ENCODE data around the gene SPINT4. TPM values are rescaled to one million over a fixed set of nuclear protein-coding genes. Genes with fewer than 3 reads are reported as not detected.

The SPINT4 gene
- total and polyA plus RNA-seq, 2 of the 8 experiments (the other 6 are each of a cell fraction or from before 2014, with no cell fraction given) = not detected

DNA sequence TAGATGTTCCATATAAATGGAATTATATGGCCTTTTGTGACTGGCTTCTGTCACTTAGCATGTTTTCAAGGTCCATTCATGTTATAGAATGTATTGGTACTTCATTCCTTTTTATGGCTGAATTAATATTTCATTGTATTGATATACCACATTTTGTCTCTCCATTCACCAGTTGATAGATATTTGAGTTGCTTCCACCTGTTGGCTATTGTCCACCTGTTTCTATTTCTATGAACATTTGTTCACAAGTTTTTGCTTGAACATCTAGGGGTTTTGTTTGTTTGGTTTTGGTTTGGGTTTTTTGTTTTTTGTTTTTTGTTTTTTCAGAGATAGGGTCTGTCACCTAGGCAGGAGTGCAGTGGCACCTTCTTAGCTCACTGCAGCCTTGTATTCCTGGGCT lies 46.3 kb downstream of the SPINT4 start (continued):
- TF ChIP-seq, protein P1, sequence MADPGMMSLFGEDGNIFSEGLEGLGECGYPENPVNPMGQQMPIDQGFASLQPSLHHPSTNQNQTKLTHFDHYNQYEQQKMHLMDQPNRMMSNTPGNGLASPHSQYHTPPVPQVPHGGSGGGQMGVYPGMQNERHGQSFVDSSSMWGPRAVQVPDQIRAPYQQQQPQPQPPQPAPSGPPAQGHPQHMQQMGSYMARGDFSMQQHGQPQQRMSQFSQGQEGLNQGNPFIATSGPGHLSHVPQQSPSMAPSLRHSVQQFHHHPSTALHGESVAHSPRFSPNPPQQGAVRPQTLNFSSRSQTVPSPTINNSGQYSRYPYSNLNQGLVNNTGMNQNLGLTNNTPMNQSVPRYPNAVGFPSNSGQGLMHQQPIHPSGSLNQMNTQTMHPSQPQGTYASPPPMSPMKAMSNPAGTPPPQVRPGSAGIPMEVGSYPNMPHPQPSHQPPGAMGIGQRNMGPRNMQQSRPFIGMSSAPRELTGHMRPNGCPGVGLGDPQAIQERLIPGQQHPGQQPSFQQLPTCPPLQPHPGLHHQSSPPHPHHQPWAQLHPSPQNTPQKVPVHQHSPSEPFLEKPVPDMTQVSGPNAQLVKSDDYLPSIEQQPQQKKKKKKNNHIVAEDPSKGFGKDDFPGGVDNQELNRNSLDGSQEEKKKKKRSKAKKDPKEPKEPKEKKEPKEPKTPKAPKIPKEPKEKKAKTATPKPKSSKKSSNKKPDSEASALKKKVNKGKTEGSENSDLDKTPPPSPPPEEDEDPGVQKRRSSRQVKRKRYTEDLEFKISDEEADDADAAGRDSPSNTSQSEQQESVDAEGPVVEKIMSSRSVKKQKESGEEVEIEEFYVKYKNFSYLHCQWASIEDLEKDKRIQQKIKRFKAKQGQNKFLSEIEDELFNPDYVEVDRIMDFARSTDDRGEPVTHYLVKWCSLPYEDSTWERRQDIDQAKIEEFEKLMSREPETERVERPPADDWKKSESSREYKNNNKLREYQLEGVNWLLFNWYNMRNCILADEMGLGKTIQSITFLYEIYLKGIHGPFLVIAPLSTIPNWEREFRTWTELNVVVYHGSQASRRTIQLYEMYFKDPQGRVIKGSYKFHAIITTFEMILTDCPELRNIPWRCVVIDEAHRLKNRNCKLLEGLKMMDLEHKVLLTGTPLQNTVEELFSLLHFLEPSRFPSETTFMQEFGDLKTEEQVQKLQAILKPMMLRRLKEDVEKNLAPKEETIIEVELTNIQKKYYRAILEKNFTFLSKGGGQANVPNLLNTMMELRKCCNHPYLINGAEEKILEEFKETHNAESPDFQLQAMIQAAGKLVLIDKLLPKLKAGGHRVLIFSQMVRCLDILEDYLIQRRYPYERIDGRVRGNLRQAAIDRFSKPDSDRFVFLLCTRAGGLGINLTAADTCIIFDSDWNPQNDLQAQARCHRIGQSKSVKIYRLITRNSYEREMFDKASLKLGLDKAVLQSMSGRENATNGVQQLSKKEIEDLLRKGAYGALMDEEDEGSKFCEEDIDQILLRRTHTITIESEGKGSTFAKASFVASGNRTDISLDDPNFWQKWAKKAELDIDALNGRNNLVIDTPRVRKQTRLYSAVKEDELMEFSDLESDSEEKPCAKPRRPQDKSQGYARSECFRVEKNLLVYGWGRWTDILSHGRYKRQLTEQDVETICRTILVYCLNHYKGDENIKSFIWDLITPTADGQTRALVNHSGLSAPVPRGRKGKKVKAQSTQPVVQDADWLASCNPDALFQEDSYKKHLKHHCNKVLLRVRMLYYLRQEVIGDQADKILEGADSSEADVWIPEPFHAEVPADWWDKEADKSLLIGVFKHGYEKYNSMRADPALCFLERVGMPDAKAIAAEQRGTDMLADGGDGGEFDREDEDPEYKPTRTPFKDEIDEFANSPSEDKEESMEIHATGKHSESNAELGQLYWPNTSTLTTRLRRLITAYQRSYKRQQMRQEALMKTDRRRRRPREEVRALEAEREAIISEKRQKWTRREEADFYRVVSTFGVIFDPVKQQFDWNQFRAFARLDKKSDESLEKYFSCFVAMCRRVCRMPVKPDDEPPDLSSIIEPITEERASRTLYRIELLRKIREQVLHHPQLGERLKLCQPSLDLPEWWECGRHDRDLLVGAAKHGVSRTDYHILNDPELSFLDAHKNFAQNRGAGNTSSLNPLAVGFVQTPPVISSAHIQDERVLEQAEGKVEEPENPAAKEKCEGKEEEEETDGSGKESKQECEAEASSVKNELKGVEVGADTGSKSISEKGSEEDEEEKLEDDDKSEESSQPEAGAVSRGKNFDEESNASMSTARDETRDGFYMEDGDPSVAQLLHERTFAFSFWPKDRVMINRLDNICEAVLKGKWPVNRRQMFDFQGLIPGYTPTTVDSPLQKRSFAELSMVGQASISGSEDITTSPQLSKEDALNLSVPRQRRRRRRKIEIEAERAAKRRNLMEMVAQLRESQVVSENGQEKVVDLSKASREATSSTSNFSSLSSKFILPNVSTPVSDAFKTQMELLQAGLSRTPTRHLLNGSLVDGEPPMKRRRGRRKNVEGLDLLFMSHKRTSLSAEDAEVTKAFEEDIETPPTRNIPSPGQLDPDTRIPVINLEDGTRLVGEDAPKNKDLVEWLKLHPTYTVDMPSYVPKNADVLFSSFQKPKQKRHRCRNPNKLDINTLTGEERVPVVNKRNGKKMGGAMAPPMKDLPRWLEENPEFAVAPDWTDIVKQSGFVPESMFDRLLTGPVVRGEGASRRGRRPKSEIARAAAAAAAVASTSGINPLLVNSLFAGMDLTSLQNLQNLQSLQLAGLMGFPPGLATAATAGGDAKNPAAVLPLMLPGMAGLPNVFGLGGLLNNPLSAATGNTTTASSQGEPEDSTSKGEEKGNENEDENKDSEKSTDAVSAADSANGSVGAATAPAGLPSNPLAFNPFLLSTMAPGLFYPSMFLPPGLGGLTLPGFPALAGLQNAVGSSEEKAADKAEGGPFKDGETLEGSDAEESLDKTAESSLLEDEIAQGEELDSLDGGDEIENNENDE (IDR thresholded peaks at IDR 0.05; ENCODE audit: insufficient replicate concordance, low read length) = no peak
- TF ChIP-seq BCL11A (IDR thresholded peaks at IDR 0.05; ENCODE audit: low read depth in 2 of 2, low read length in 2 of 2) (no peak), CTBP2 (IDR thresholded peaks at IDR 0.05; ENCODE audit: borderline replicate concordance, insufficient read depth, insufficient read length, low read length) (no peak), BACH1 (IDR thresholded peaks at IDR 0.05; ENCODE audit: low read length) (no peak), TBP (IDR thresholded peaks at IDR 0.05; ENCODE audit: low read depth, low read length) (no peak)
- TF ChIP-seq, protein P2, sequence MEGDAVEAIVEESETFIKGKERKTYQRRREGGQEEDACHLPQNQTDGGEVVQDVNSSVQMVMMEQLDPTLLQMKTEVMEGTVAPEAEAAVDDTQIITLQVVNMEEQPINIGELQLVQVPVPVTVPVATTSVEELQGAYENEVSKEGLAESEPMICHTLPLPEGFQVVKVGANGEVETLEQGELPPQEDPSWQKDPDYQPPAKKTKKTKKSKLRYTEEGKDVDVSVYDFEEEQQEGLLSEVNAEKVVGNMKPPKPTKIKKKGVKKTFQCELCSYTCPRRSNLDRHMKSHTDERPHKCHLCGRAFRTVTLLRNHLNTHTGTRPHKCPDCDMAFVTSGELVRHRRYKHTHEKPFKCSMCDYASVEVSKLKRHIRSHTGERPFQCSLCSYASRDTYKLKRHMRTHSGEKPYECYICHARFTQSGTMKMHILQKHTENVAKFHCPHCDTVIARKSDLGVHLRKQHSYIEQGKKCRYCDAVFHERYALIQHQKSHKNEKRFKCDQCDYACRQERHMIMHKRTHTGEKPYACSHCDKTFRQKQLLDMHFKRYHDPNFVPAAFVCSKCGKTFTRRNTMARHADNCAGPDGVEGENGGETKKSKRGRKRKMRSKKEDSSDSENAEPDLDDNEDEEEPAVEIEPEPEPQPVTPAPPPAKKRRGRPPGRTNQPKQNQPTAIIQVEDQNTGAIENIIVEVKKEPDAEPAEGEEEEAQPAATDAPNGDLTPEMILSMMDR (IDR thresholded peaks at IDR 0.05; ENCODE audit: control extremely low read depth in 1 of 3, insufficient read depth in 1 of 3, low read depth in 1 of 3, low read length in 3 of 3) = no peak

All from H1 (cell line).